ENCODE measurements around the gene DMRTC2. TPM values are rescaled to one million over a fixed set of nuclear protein-coding genes. Genes with fewer than 3 reads are reported as not detected.

Gene DMRTC2
- polyA plus RNA-seq, 1 donor (not counting 4 experiments of a cell fraction or from before 2014, with no cell fraction given): not detected

DNA sequence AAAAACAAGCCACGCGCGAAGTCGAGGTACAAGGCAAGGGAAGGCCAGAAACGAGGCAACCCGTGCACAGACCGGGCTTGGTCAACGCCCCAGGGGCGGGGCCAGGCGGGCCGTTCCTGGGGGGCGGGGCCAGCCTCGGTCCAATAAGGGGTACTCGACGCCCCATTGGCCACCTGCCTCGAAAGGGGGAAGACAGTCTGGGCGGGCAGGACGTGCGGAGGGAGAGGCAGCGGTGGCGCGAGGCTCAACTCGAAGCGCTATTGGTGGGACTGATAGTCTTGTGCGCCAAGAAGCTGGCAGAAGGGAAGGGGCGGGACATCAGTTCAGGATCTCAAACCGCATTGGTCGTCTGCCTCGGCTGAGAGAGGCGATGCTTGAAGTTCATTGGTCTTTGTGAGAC, 241 bp upstream of the DMRTC2 start, which contains the start of gene LYPD4:
TSS of gene LYPD4 (minus strand) at position 83 of the 400 bp plus-strand sequence. CDS start 5,398 bp downstream, outside the sequence.
- Histone ChIP-seq H3K9me1 (ENCODE audit: control insufficient read depth, extremely low read depth, insufficient read depth, low read length) (no peaks in the 10 kb centered on the region), H3K79me2 (ENCODE audit: control insufficient read depth, insufficient read depth, low read length) (no peaks in the 10 kb centered on the region), H3K4me2 (ENCODE audit: control insufficient read depth, extremely low read depth, insufficient read depth, low read depth, low read length) (no peak within 1 kb of the TSS), H3K9ac (ENCODE audit: control insufficient read depth, extremely low read depth, insufficient read depth, low read length) (no peak within 1 kb of the TSS), H3K27me3 (ENCODE audit: control insufficient read depth, extremely low read depth, insufficient read depth, low read length) (no peaks in the 10 kb centered on the region), H2AFZ (ENCODE audit: control insufficient read depth, low read length) (no peak within 1 kb of the TSS), H3K4me1 (ENCODE audit: control insufficient read depth, extremely low read depth, insufficient read depth, low read length) (no peaks in the 10 kb centered on the region), H3K4me3 (ENCODE audit: control insufficient read depth in 2 of 3, extremely low read depth in 1 of 3, insufficient read depth in 2 of 3, low read depth in 1 of 3, low read length in 3 of 3) (no peak within 1 kb of the TSS), H3K9me3 (ENCODE audit: control insufficient read depth, low read depth, low read length) (no peaks in the 10 kb centered on the region), H3K27ac (ENCODE audit: control insufficient read depth, insufficient read depth, low read length) (no peak within 1 kb of the TSS), H3K36me3 (ENCODE audit: control insufficient read depth in 2 of 2, extremely low read depth in 1 of 2, insufficient read depth in 2 of 2, low read length in 2 of 2) (no peaks in the 10 kb centered on the region), H4K20me1 (ENCODE audit: control insufficient read depth, extremely low read depth, insufficient read depth, low read length) (no peaks in the 10 kb centered on the region)
- dilution Hi-C loops (cut with MboI; ENCODE audit: extremely low pct_ligation_motif_present, low sequenced_read_pairs): no loop called here
- no peak for FAIRE-seq
- TF ChIP-seq, protein P1, sequence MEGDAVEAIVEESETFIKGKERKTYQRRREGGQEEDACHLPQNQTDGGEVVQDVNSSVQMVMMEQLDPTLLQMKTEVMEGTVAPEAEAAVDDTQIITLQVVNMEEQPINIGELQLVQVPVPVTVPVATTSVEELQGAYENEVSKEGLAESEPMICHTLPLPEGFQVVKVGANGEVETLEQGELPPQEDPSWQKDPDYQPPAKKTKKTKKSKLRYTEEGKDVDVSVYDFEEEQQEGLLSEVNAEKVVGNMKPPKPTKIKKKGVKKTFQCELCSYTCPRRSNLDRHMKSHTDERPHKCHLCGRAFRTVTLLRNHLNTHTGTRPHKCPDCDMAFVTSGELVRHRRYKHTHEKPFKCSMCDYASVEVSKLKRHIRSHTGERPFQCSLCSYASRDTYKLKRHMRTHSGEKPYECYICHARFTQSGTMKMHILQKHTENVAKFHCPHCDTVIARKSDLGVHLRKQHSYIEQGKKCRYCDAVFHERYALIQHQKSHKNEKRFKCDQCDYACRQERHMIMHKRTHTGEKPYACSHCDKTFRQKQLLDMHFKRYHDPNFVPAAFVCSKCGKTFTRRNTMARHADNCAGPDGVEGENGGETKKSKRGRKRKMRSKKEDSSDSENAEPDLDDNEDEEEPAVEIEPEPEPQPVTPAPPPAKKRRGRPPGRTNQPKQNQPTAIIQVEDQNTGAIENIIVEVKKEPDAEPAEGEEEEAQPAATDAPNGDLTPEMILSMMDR (optimal IDR thresholded peaks at IDR 0.05 in 1 of 3, IDR thresholded peaks at IDR 0.05 in 1 of 3, conservative IDR thresholded peaks at IDR 0.05 in 1 of 3; ENCODE audit: extremely low read depth in 1 of 3, insufficient read depth in 2 of 3, low read length in 3 of 3): no peak
- no peak for TF ChIP-seq EZH2 (IDR thresholded peaks at IDR 0.05; ENCODE audit: low read length)
- no peak for DNase-seq (ENCODE audit: low read depth, low spot score)

DNA sequence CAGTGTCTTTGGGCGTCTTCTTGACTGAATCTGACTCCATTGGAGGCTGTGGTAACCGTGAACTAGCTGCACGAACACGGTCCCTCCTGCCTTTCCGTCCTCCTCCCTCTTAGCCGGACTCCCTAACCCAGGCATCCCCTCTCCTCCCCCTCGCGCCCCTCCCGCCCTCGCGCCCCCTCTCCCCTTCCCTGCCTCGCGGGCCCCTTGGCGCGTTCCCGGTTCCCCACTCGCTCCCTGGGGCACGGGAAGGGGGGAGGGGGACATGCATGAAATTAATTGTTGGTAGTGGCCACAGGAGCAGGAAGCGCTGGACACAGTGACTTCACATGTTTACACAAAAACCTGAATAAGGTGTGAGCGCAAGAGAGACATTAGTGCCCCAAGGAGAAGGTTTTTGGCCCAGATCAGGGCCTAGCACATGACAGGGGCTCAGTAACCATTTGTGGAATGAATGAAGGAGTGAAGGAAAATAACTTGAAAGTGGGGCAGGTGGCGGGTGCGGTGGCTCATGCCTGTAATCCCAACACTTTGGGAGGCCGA, 279 bp downstream of the DMRTC2 start:
- no peak for TF ChIP-seq EZH2 (IDR thresholded peaks at IDR 0.05; ENCODE audit: low read length)
- TF ChIP-seq, protein P1 (optimal IDR thresholded peaks at IDR 0.05 in 1 of 3, IDR thresholded peaks at IDR 0.05 in 1 of 3, conservative IDR thresholded peaks at IDR 0.05 in 1 of 3; ENCODE audit: extremely low read depth in 1 of 3, insufficient read depth in 2 of 3, low read length in 3 of 3): no peak
- H2AFZ ChIP-seq (ENCODE audit: control insufficient read depth, low read length): no peak overlapping the region
- dilution Hi-C loops (cut with MboI; ENCODE audit: extremely low pct_ligation_motif_present, low sequenced_read_pairs): no loop called here
- no peaks in the 10 kb centered on the region for H3K79me2 ChIP-seq (ENCODE audit: control insufficient read depth, insufficient read depth, low read length)
- no peak overlapping the region for H3K4me3 ChIP-seq (ENCODE audit: control insufficient read depth in 2 of 3, extremely low read depth in 1 of 3, insufficient read depth in 2 of 3, low read depth in 1 of 3, low read length in 3 of 3)
- FAIRE-seq (no peak), DNase-seq (ENCODE audit: low read depth, low spot score) (no peak)
- H3K4me2 ChIP-seq (ENCODE audit: control insufficient read depth, extremely low read depth, insufficient read depth, low read depth, low read length): no peak overlapping the region
- no peaks in the 10 kb centered on the region for H3K4me1 ChIP-seq (ENCODE audit: control insufficient read depth, extremely low read depth, insufficient read depth, low read length)
- no peaks in the 10 kb centered on the region for H3K36me3 ChIP-seq (ENCODE audit: control insufficient read depth in 2 of 2, extremely low read depth in 1 of 2, insufficient read depth in 2 of 2, low read length in 2 of 2)
- no peaks in the 10 kb centered on the region for H3K9me1 ChIP-seq (ENCODE audit: control insufficient read depth, extremely low read depth, insufficient read depth, low read length)
- no peaks in the 10 kb centered on the region for H4K20me1 ChIP-seq (ENCODE audit: control insufficient read depth, extremely low read depth, insufficient read depth, low read length)
- no peaks in the 10 kb centered on the region for H3K9me3 ChIP-seq (ENCODE audit: control insufficient read depth, low read depth, low read length)
- H3K27me3 ChIP-seq (ENCODE audit: control insufficient read depth, extremely low read depth, insufficient read depth, low read length): peaks cover under 1% of the 10 kb centered on the region
- no peak overlapping the region for H3K9ac ChIP-seq (ENCODE audit: control insufficient read depth, extremely low read depth, insufficient read depth, low read length)
- H3K27ac ChIP-seq (ENCODE audit: control insufficient read depth, insufficient read depth, low read length): no peak overlapping the region

Data from keratinocyte (primary cell).